CD8-positive, alpha-beta memory T cell (primary cell): ENCODE results near the gene KAT5. TPM values are rescaled to one million over a fixed set of nuclear protein-coding genes. Genes with fewer than 3 reads are reported as not detected.
A peak's percentile ranks its signal among the peaks of the same experiment; 100 is the strongest.

Experiments
- CTCF ChIA-PET: fragments of 350-600 bp; sonication (Branson Sonifier 250); formaldehyde crosslinking; loops from one replicate; lab custom pipeline; 2021; ENCODE audit warnings: antibody characterized with exemption; lab: Charles Lee
- POLR2A ChIA-PET: fragments of 350-600 bp; sonication (Branson Sonifier 250); formaldehyde crosslinking; loops from one replicate; lab custom pipeline; 2021; ENCODE audit warnings: antibody characterized with exemption; lab: Charles Lee
- DNase-seq, 5 donors: peaks; one replicate each; pipeline versions ENCODE4 v3.0.0 to v3.0.0-alpha.2; 2020 to 2022; ENCODE audit warnings: mixed read lengths in 1 of 5
- H3K27ac ChIP-seq: one replicate; pipeline ENCODE4 v1.7.0; 2013; ENCODE audit warnings: low read depth, mild to moderate bottlenecking, low read length, moderate library complexity
- H3K27me3 ChIP-seq: 2 replicates; pipeline ENCODE4 v1.7.0; 2013; ENCODE audit warnings: low read length, mild to moderate bottlenecking; ENCODE audit not compliant: insufficient read depth, poor library complexity, severe bottlenecking
- H3K36me3 ChIP-seq: 2 replicates; pipeline ENCODE4 v1.7.0; 2013; ENCODE audit warnings: mild to moderate bottlenecking, low read length, moderate library complexity; ENCODE audit not compliant: insufficient read depth
- H3K4me1 ChIP-seq: 2 replicates; pipeline ENCODE4 v1.7.0; 2013; ENCODE audit warnings: mild to moderate bottlenecking, low read length, moderate library complexity; ENCODE audit not compliant: insufficient read depth
- H3K4me3 ChIP-seq: 2 replicates; pipeline ENCODE4 v1.7.0; 2013; ENCODE audit warnings: mild to moderate bottlenecking, low read length
- H3K9me3 ChIP-seq: 2 replicates; pipeline ENCODE4 v1.7.0; 2013; ENCODE audit warnings: mild to moderate bottlenecking, low read length
- H3K27ac Mint-ChIP-seq, 8 donors: one replicate each; pipeline ENCODE4 v1.8.0; 2020 to 2021; ENCODE audit warnings: mixed read lengths in 8 of 8, mild to moderate bottlenecking in 6 of 8, inconsistent platforms in 3 of 8, moderate library complexity in 3 of 8
- H3K27me3 Mint-ChIP-seq, 2 donors: one replicate each; pipeline ENCODE4 v1.8.0; 2020 to 2021; ENCODE audit warnings: mixed read lengths in 2 of 2, mild to moderate bottlenecking in 1 of 2, moderate library complexity in 1 of 2
- H3K36me3 Mint-ChIP-seq, 3 donors: one replicate each; pipeline ENCODE4 v1.8.0; 2020 to 2021; ENCODE audit warnings: mixed read lengths in 3 of 3, inconsistent platforms in 1 of 3, mild to moderate bottlenecking in 1 of 3
- H3K4me1 Mint-ChIP-seq, 3 donors: one replicate each; pipeline ENCODE4 v1.8.0; 2020 to 2021; ENCODE audit warnings: mixed read lengths in 3 of 3, inconsistent platforms in 1 of 3, mild to moderate bottlenecking in 1 of 3
- H3K4me3 Mint-ChIP-seq, 7 donors: one replicate each; pipeline ENCODE4 v1.8.0; 2020 to 2021; ENCODE audit warnings: mixed read lengths in 7 of 7, mild to moderate bottlenecking in 6 of 7, moderate library complexity in 4 of 7, inconsistent platforms in 2 of 7
- H3K9me3 Mint-ChIP-seq, 5 donors: one replicate each; pipeline ENCODE4 v1.8.0; 2020 to 2022; ENCODE audit warnings: mixed read lengths in 5 of 5, mild to moderate bottlenecking in 3 of 5, moderate library complexity in 2 of 5, inconsistent platforms in 1 of 5
- polyA plus RNA-seq: library from polyadenylated mRNA; unstranded; fragments of 300-500 nt; fragmentation: Illumina TruSeq; gene quantifications from one replicate; pipeline ENCODE4 v1.2.3, GENCODE V29; 2021
- total RNA-seq, 2 experiments: library from RNA; stranded (reverse); gene quantifications; one replicate each; pipeline ENCODE4 v1.2.3, GENCODE V29; 2021

KAT5 gene
- total and polyA plus RNA-seq, 3 experiments from 2014 or later: 49.5 to 87.1 (median 79.9) TPM

DNA sequence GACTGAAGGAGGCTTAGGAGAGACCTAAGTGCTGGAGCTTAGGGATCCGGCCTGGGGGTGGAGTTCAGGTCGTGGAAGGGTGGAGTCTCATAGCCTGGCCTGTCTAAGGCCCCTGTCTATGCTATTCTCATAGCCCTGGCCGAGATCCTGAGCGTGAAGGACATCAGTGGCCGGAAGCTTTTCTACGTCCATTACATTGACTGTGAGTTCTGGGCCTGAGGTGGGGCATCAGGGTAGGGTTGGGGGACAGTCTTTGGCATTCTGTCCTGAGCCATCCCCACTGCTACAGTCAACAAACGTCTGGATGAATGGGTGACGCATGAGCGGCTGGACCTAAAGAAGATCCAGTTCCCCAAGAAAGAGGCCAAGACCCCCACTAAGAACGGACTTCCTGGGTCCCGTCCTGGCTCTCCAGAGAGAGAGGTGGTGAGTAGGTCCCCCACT, 603 bp downstream of the KAT5 start:
- Mint-ChIP-seq H3K27me3 (no peaks in the 10 kb centered on the region), H3K4me3 (peak overlapping the region; percentile 94 to 99 (median 96)), H3K4me1 (peaks cover 22 to 38% (median 23%) of the 10 kb centered on the region in 3 donors), H3K9me3 (no peaks in the 10 kb centered on the region), H3K36me3 (peaks cover 4 to 55% (median 12%) of the 10 kb centered on the region in 3 donors), H3K27ac (peak overlapping the region; percentile 98 to 100 (median 99))
- Histone ChIP-seq H3K27ac (peak overlapping the region; percentile 94), H3K4me1 (peaks cover 19% of the 10 kb centered on the region), H3K36me3 (peaks cover 43% of the 10 kb centered on the region), H3K9me3 (no peaks in the 10 kb centered on the region), H3K27me3 (no peaks in the 10 kb centered on the region), H3K4me3 (peak overlapping the region; percentile 74)
- POLR2A ChIA-PET: interaction anchor here (0.6 to 1.8 kb wide), 5 partner anchors 8 to 121 kb away, joined by 3 to 19 read pairs (median 5); partner anchors contain the start of genes RELA, RNASEH2C and SNX32
- CTCF ChIA-PET: interaction anchor here (1.5 to 3.3 kb wide), 10 partner anchors 8 to 310 kb away, joined by 3 to 50 read pairs (median 18); partner anchors contain the start of genes CCDC85B, FIBP, MUS81 and RNASEH2C
- no peak for DNase-seq

GRCh38 chr11:65713212-65713969, 1.3 kb downstream of the KAT5 start:
- Mint-ChIP-seq H3K36me3 (peaks cover 4 to 63% (median 12%) of the 10 kb centered on the region in 3 donors), H3K9me3 (no peaks in the 10 kb centered on the region), H3K27me3 (no peaks in the 10 kb centered on the region), H3K4me3 (peak overlapping the region in 6 of 7 donors; percentile 51 to 76 (median 67)), H3K4me1 (peaks cover 24 to 46% (median 26%) of the 10 kb centered on the region in 3 donors), H3K27ac (peak overlapping the region; percentile 34 to 100 (median 88))
- CTCF ChIA-PET: interaction anchor here (1.0 to 3.3 kb wide), 5 partner anchors 16 to 147 kb away, joined by 3 to 50 read pairs (median 17); partner anchors contain the start of gene MUS81
- Histone ChIP-seq H3K4me3 (no peak overlapping the region), H3K9me3 (no peaks in the 10 kb centered on the region), H3K27ac (peak overlapping the region; percentile 94), H3K36me3 (peaks cover 51% of the 10 kb centered on the region), H3K4me1 (peaks cover 20% of the 10 kb centered on the region), H3K27me3 (no peaks in the 10 kb centered on the region)
- no peak for DNase-seq
- POLR2A ChIA-PET: interaction anchor here (0.8 kb wide), 1 partner anchor 120 kb away, joined by 3 read pairs; the partner anchor contains the start of gene SNX32

DNA sequence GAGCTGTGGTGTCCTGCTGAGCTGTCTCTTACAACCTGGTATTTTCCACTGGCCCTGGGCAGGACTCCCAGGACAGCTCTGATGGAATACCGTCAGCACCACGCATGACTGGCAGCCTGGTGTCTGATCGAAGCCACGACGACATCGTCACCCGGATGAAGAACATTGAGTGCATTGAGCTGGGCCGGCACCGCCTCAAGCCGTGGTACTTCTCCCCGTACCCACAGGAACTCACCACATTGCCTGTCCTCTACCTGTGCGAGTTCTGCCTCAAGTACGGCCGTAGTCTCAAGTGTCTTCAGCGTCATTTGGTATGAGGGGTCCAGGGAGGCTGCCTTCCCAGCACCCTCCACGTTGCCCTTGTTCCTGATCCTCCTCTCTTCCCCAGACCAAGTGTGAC, 2.4 kb downstream of the KAT5 start:
- no peaks in the 10 kb centered on the region for H3K9me3 ChIP-seq
- peaks cover 30% of the 10 kb centered on the region for H3K4me1 ChIP-seq
- DNase-seq: no peak
- no peak overlapping the region for H3K27ac ChIP-seq
- no peak overlapping the region for H3K4me3 ChIP-seq
- peaks cover 58% of the 10 kb centered on the region for H3K36me3 ChIP-seq
- peak overlapping the region in 4 of 8 donors; percentile 12 to 82 (median 36) for H3K27ac Mint-ChIP-seq
- ChIA-PET CTCF (interaction anchor here (1.0 to 1.3 kb wide), 4 partner anchors 15 to 173 kb away, joined by 3 read pairs; partner anchors contain the start of gene MUS81), POLR2A (no interaction called here)
- peaks cover 34 to 56% (median 36%) of the 10 kb centered on the region in 3 donors for H3K4me1 Mint-ChIP-seq
- no peaks in the 10 kb centered on the region for H3K9me3 Mint-ChIP-seq
- H3K36me3 Mint-ChIP-seq: peaks cover 4 to 73% (median 12%) of the 10 kb centered on the region in 3 donors
- H3K27me3 Mint-ChIP-seq: no peaks in the 10 kb centered on the region
- H3K4me3 Mint-ChIP-seq: peak overlapping the region in 5 of 7 donors; percentile 15 to 79 (median 48)
- H3K27me3 ChIP-seq: no peaks in the 10 kb centered on the region

DNA sequence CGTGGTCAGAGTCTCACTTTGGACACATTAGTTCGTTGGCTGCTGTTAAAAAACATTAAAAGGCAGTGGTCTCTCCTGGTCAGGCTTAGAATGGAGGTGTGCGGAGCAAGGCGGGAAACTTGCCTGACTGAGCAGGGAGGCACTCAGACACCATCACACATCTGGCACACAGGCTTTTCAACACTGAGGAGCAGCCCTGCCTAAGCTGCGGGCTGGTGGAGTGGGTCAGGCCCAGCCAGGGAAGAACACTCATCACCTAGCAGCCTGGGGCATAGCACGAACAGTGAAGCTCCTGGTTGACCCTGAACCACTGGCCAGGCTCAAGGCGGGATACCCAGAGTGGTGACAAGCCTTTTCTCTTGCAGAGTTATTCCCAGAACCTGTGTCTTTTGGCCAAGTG, 4.2 kb downstream of the KAT5 start:
- POLR2A ChIA-PET: no interaction called here
- Histone ChIP-seq H3K27me3 (no peaks in the 10 kb centered on the region), H3K27ac (no peak overlapping the region), H3K36me3 (peaks cover 58% of the 10 kb centered on the region), H3K4me3 (no peak overlapping the region), H3K9me3 (no peaks in the 10 kb centered on the region), H3K4me1 (peaks cover 32% of the 10 kb centered on the region)
- CTCF ChIA-PET: no interaction called here
- Mint-ChIP-seq H3K27me3 (no peaks in the 10 kb centered on the region), H3K4me1 (peaks cover 40 to 65% (median 43%) of the 10 kb centered on the region in 3 donors), H3K36me3 (peaks cover 4 to 84% (median 12%) of the 10 kb centered on the region in 3 donors), H3K27ac (peak overlapping the region in 3 of 8 donors; percentile 4 to 51 (median 34)), H3K4me3 (peak overlapping the region in 1 of 7 donors; percentile 63), H3K9me3 (no peaks in the 10 kb centered on the region)
- no peak for DNase-seq

DNA sequence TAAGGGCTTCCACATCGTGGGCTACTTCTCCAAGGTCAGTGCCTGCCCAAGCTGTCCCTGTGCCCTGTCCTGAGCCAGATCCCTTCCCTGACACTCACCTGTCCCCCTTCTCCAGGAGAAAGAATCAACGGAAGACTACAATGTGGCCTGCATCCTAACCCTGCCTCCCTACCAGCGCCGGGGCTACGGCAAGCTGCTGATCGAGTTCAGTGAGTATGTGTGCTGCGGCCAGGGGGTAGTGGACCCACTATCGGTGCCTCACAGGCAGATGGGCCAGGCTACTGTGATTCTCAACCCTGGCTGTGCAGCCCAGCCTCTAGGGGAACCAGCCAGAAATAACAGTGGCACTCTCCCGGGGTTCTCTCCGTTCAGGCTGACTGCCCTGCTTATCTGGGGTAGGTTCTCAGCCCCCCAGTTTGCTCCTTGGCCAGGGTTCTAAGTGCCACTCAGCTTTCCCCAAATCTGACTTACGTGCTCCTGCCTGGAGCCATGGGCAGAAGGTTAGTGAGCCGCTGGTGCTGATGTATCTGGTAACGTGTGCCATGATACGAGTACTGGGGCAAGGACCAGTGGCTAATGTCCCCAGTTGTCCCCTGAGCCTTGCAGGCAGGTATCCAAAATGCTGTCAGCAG, 4.8 kb downstream of the KAT5 start:
- no peak overlapping the region for H3K4me3 ChIP-seq
- Mint-ChIP-seq H3K4me1 (peaks cover 37 to 61% (median 39%) of the 10 kb centered on the region in 3 donors), H3K9me3 (no peaks in the 10 kb centered on the region), H3K27ac (peak overlapping the region in 4 of 8 donors; percentile 21 to 51 (median 30)), H3K27me3 (no peaks in the 10 kb centered on the region), H3K36me3 (peaks cover 4 to 82% (median 12%) of the 10 kb centered on the region in 3 donors), H3K4me3 (peak overlapping the region in 2 of 7 donors; percentile 50 to 99)
- CTCF ChIA-PET: no interaction called here
- no peaks in the 10 kb centered on the region for H3K27me3 ChIP-seq
- H3K4me1 ChIP-seq: peaks cover 32% of the 10 kb centered on the region
- no peak for DNase-seq
- H3K27ac ChIP-seq: no peak overlapping the region
- H3K9me3 ChIP-seq: no peaks in the 10 kb centered on the region
- POLR2A ChIA-PET: no interaction called here
- H3K36me3 ChIP-seq: peaks cover 58% of the 10 kb centered on the region

DNA sequence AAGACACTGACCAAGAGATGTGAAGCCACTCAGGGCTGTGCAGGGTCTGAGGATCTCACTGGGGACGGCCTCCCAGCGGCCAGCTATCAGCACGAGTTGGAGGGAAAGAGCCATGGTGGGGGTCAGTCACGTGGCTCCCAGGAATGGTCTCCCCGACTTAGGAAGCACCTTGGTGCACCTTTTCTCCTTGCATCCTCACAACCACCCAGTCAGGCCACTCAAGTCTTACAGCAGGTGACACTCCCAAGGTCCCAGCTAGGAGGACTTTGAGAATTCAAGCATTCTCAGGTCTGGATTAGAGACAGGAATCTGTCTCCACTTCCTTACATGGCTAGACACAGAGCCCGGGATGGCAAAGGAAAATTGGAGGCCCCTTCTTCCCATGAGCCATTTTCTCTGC, 5.9 kb downstream of the KAT5 start:
- Histone ChIP-seq H3K9me3 (no peaks in the 10 kb centered on the region), H3K36me3 (peaks cover 58% of the 10 kb centered on the region), H3K27ac (no peak overlapping the region), H3K4me1 (peaks cover 27% of the 10 kb centered on the region), H3K4me3 (no peak overlapping the region), H3K27me3 (no peaks in the 10 kb centered on the region)
- ChIA-PET POLR2A (no interaction called here), CTCF (no interaction called here)
- Mint-ChIP-seq H3K27me3 (no peaks in the 10 kb centered on the region), H3K4me1 (peaks cover 31 to 52% (median 32%) of the 10 kb centered on the region in 3 donors), H3K27ac (peak overlapping the region in 2 of 8 donors; percentile 36 to 81), H3K9me3 (no peaks in the 10 kb centered on the region), H3K4me3 (peak overlapping the region in 2 of 7 donors; percentile 3 to 99), H3K36me3 (peaks cover 4 to 73% (median 12%) of the 10 kb centered on the region in 3 donors)
- DNase-seq: no peak

DNA sequence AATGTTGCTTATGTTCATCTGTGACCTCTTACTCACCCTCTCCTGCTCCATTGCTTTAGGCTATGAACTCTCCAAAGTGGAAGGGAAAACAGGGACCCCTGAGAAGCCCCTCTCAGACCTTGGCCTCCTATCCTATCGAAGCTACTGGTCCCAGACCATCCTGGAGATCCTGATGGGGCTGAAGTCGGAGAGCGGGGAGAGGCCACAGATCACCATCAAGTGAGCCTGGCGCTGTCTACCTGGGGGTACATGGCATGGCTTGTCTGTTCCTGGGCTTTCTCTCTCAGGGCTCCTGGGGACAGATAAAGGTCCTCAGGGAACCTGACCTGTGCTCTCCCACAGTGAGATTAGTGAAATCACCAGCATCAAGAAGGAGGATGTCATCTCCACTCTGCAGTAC, 6.5 kb downstream of the KAT5 start:
- H3K27me3 ChIP-seq: no peaks in the 10 kb centered on the region
- ChIA-PET POLR2A (no interaction called here), CTCF (interaction anchor here (1.0 kb wide), 1 partner anchor 55 kb away, joined by 4 read pairs; the partner anchor contains the start of gene RELA)
- Mint-ChIP-seq H3K36me3 (peaks cover 4 to 67% (median 12%) of the 10 kb centered on the region in 3 donors), H3K9me3 (no peaks in the 10 kb centered on the region), H3K27ac (peak overlapping the region in 5 of 8 donors; percentile 19 to 81 (median 33)), H3K4me3 (peak overlapping the region; percentile 56 to 99 (median 88)), H3K27me3 (no peaks in the 10 kb centered on the region), H3K4me1 (peaks cover 29 to 51% (median 32%) of the 10 kb centered on the region in 3 donors)
- H3K36me3 ChIP-seq: peaks cover 51% of the 10 kb centered on the region
- H3K9me3 ChIP-seq: no peaks in the 10 kb centered on the region
- H3K27ac ChIP-seq: no peak overlapping the region
- no peak for DNase-seq
- no peak overlapping the region for H3K4me3 ChIP-seq
- peaks cover 21% of the 10 kb centered on the region for H3K4me1 ChIP-seq
